Germinal center (tissue), 1 donor: ENCODE results near the gene GDF9.
"Not testable (repeated sequence)": the region's sequence is repeated elsewhere in the genome, so short reads cannot be mapped to it uniquely, and the experiment has no call there.

Source experiments
- DNase-seq: peaks from one replicate; pipeline ENCODE4 v3.0.0; 2012; ENCODE audit warnings: mixed read lengths, low spot score

The GDF9 gene

GRCh38 chr5:132872788-132873118 lies 6.5 kb upstream of the GDF9 start:
- no peak for DNase-seq

GRCh38 chr5:132871459-132872284 lies 5.4 kb upstream of the GDF9 start:
- no peak for DNase-seq

- DNase-seq: no peak
These were observed 4.5 kb upstream of the GDF9 start for GRCh38 chr5:132870801-132871200.

GRCh38 chr5:132868754-132869153 lies 2.5 kb upstream of the GDF9 start:
- DNase-seq: no peak

GRCh38 chr5:132867046-132867451 lies 780 bp upstream of the GDF9 start:
- DNase-seq: no peak

GRCh38 chr5:132865668-132866341 lies 464 bp downstream of the GDF9 start:
- DNase-seq: no peak

GRCh38 chr5:132860742-132861141 lies 5.5 kb downstream of the GDF9 start:
- DNase-seq: no peak

- DNase-seq: no peak
These were observed 6.3 kb downstream of the GDF9 start for GRCh38 chr5:132859889-132860437.

- no peak for DNase-seq
These were observed 10.3 kb downstream of the GDF9 start for GRCh38 chr5:132856011-132856410.

GRCh38 chr5:132854992-132855391 lies 11.3 kb downstream of the GDF9 start:
- DNase-seq: not testable (repeated sequence)

GRCh38 chr5:132854301-132854700 lies 12.0 kb downstream of the GDF9 start:
- no peak for DNase-seq

GRCh38 chr5:132853790-132854189 lies 12.5 kb downstream of the GDF9 start:
- no peak for DNase-seq

GRCh38 chr5:132853323-132853722 lies 12.9 kb downstream of the GDF9 start:
- DNase-seq: no peak

GRCh38 chr5:132850066-132850465 lies 16.2 kb downstream of the GDF9 start:
- DNase-seq: no peak

GRCh38 chr5:132849347-132849746 lies 16.9 kb downstream of the GDF9 start:
- DNase-seq: no peak

- DNase-seq: no peak
These were observed 18.0 kb downstream of the GDF9 start for GRCh38 chr5:132848270-132848669.

GRCh38 chr5:132841305-132841704 lies 25.0 kb downstream of the GDF9 start:
- no peak for DNase-seq

- DNase-seq: no peak
These were observed 25.4 kb downstream of the GDF9 start for GRCh38 chr5:132840896-132841295.

- no peak for DNase-seq
These were observed 26.0 kb downstream of the GDF9 start for GRCh38 chr5:132840313-132840712.

- no peak for DNase-seq
These were observed 26.6 kb downstream of the GDF9 start for GRCh38 chr5:132839426-132840301.

- no peak for DNase-seq
These were observed 27.6 kb downstream of the GDF9 start for GRCh38 chr5:132838516-132839282.

GRCh38 chr5:132837868-132838267 lies 28.4 kb downstream of the GDF9 start:
- no peak for DNase-seq
